SH-SY5Y (cell line): ENCODE data around the gene ANO5.

Experiments
- GATA2 ChIP-seq: IDR thresholded peaks from 2 replicates; pipeline ENCODE4 v1.6.1; 2011; ENCODE audit warnings: mild to moderate bottlenecking, low read depth, low read length
- GATA3 ChIP-seq: IDR thresholded peaks from 2 replicates; pipeline ENCODE4 v1.6.1; 2011; ENCODE audit warnings: low read depth, mild to moderate bottlenecking, low read length, moderate library complexity

ANO5 gene

GRCh38 chr11:22189660-22190059 is 3.2 kb upstream of the ANO5 start:
- TF ChIP-seq GATA2 (no peak), GATA3 (no peak)

DNA sequence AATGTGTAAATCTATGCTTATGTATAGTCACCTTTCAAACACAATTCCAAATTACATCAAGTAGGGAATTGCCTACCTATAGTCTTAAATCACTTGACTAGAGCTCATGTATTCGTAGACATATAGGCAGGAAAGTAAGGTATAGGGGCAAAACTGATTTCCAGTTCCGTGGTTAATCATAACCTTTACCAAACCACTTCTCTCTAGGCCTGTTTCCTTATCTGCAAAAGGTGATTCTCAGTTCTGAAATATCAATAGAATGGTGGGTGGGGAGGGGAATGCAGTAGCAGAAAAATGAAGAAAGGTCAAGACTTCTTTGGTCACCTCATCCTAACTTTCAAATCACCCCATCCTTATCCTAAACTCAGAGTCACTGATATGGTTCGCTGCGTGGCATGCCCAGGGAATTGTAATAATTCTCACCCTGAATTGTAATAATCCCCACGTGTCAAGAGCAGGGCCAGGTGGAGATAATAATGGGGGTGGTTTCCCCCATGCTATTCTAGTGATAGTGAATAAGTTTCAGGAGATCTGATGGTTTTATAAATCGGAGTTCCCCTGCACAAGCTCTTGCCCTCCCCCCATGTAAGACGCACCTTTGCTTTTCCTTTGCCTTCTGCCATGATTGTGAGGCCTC is 1.9 kb upstream of the ANO5 start:
- no peak for TF ChIP-seq GATA2
- no peak for TF ChIP-seq GATA3

GRCh38 chr11:22192289-22192641 is 620 bp upstream of the ANO5 start:
- TF ChIP-seq GATA3 = no peak
- TF ChIP-seq GATA2 = no peak

DNA sequence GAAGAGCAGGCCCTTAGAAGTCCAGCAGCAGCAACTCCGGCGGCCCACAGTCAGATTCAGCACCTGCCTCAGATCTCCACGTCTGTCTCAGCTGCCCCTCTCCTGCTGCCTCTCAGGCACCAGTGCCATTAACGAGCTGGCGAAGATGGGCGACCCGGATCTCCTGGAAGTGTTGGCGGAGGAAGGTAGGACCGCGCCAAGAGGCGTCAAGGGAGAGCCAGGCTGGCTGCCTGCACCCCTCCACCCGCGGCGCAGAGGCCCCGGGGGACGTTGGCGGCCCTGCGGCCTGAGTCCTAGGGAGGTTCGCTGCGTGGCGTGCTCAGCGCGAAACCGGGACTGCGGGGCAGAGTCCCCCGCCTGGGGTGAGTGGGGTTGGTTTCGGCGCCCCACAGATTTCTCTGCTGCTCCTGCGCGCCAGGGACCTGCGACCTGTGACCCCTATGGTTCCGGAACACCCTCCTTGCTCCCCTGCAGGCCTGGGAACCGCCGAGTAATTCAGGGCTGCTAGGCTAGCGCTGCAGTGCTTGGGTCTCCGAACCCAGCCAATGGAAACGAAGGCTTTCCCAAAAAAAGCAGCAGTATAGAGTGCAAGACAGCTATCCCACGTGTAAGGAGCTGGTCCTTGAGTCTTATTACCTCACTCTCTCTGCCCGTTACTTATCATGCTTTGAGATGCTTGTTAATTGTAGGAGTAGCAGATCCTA is 615 bp downstream of the ANO5 start:
- no peak for TF ChIP-seq GATA2
- TF ChIP-seq GATA3 = no peak

- TF ChIP-seq GATA3 (no peak), GATA2 (no peak)
These were observed 1.4 kb downstream of the ANO5 start for GRCh38 chr11:22194306-22194705.

GRCh38 chr11:22194907-22195306 is 2.0 kb downstream of the ANO5 start:
- TF ChIP-seq GATA3 (no peak), GATA2 (no peak)

- TF ChIP-seq GATA2 = no peak
- no peak for TF ChIP-seq GATA3
These were observed 4.5 kb downstream of the ANO5 start for GRCh38 chr11:22197139-22198005.

DNA sequence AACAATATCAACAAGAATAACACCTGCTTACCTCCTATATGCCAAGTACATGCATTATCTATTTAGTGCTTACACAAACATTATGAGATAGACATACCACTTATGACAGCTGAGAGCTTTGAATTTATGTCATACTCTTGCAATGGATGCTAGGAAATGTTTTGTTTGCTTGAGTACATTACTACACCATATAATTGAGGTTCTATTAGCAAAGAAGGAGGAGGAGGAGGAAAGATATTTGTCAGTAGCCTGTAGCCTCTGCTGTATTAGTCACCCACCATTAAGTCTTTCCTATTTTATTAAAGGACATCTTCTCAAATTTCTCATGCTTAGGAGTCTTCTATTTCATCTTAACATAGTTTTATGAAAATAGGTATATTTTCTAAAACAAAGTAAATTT is 6.4 kb downstream of the ANO5 start:
- no peak for TF ChIP-seq GATA3
- TF ChIP-seq GATA2 = no peak

DNA sequence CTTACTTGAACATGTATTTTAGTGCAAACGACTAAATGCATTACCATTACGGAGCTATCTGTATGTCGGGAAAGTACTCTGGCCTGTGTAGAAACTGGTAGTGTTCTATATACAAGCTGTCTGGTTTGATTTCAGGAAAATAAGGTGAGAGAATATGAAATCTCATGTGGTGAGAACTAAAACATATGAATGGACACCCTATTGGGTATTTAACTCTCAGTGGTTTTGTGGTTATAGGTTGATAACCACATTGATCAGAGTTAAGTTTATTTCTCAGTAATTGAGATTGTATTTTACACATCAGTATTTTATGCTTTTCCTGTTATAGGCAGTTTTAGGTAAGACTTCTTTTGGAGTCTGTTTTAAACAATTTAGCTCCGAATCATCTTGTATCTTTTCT is 10.4 kb downstream of the ANO5 start:
- no peak for TF ChIP-seq GATA2
- no peak for TF ChIP-seq GATA3

DNA sequence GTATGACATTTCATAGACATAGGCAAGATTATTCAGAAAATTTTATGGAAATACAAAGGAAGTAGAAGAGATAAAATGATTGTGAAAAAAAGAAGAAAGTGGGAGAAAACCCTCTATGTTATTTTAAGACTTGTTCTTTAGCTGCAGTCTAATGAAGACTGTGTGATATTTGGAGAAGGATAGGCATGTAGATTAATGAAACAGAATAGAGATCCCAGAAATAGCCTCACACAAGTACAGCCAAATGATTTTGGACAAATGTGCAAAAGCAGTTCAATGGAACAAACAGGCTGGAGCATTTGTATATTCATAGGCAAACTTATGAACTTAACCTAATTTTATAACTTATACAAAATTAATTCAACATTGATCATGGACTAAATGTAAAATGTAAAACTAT is 14.3 kb downstream of the ANO5 start:
- TF ChIP-seq GATA3 = no peak
- no peak for TF ChIP-seq GATA2

DNA sequence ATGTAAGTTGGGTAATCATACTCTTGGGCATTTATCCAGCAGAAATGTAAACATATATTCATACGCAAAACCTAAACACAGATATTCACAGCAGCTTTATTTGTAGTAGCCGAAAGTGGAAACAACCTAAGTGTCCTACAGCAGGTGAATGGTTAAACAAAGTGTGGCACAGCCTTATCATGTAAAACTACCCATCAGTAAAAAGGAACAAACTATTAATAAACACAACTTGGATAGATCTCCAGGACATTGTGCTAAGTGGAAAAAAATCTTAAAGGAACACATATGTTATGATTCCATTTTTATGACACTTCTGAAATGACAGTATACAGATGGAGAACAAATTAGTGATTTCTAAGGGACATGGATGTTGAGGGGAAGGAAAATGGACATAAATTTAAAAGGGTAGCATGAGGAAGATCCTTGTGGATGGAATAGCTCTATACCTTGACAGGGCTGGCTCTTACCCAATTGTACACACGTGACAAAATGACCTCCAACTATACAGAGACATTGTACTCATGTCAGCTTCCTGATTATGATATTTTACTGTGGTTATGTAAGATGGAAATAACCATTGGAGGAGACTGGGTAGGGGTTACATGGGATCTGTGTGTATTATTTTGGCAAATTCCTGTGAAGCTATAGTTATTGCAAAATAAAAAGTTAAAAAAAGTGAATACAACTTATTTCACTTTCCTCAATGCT is 15.4 kb downstream of the ANO5 start:
- TF ChIP-seq GATA3 (no peak), GATA2 (no peak)

DNA sequence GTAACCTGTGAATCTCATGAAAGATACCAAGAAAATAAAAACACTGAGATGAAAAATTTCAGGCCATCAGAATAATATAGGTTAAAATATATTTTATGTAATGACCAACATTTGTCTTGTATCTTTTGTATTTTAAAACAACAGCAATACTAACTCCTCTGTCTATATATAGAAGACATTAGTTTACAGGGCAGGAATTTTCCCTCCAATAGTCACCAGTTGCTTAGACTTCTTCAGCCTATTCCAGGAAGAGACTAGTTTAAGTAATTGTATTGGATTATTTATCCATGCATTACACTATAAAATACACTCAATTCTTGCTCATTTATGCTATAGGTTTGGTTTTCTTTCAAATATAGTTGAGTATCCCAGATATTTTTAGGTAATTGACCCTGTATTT is 24.1 kb downstream of the ANO5 start:
- TF ChIP-seq GATA2 = no peak
- no peak for TF ChIP-seq GATA3

- TF ChIP-seq GATA3 = no peak
These were observed 28.3 kb downstream of the ANO5 start for GRCh38 chr11:22221143-22221542.

- no peak for TF ChIP-seq GATA2
- TF ChIP-seq GATA3 = no peak
These were observed 32.3 kb downstream of the ANO5 start for GRCh38 chr11:22225190-22225589.
